ENCODE data around the gene EXOC4. TPM values are rescaled to one million over a fixed set of nuclear protein-coding genes. Genes with fewer than 3 reads are reported as not detected.

The EXOC4 gene
- total and polyA plus RNA-seq, 2 of the 8 experiments (the other 6 are each of a cell fraction or from before 2014, with no cell fraction given): 27.0 to 67.3 TPM

- TF ChIP-seq EZH2 (IDR thresholded peaks at IDR 0.05; ENCODE audit: low read depth, low read length, severe bottlenecking) (no peak), EGR1 (IDR thresholded peaks at IDR 0.05; ENCODE audit: borderline replicate concordance, low read depth, low read length) (no peak)
These were observed 101.9 kb downstream of the EXOC4 start (continued) for GRCh38 chr7:133354546-133355324.
